SJCRH30 (cell line): ENCODE measurements around the gene TSPAN3. TPM values are rescaled to one million over a fixed set of nuclear protein-coding genes. Genes with fewer than 3 reads are reported as not detected.

Source experiments
- DNase-seq, 2 experiments: peaks; one replicate each; pipeline ENCODE4 v3.0.0-alpha.2; 2015 to 2020
- H3K27ac ChIP-seq: fragments of 250-450 bp; sonication (Bioruptor Pico); 2 replicates; pipeline ENCODE4 v1.5.1; 2020; ENCODE audit warnings: mild to moderate bottlenecking, moderate library complexity
- H3K27me3 ChIP-seq: fragments of 250-450 bp; sonication (Bioruptor Pico); 2 replicates; pipeline ENCODE4 v1.5.1; 2020; ENCODE audit warnings: mild to moderate bottlenecking, moderate library complexity
- H3K36me3 ChIP-seq: fragments of 250-450 bp; sonication (Bioruptor Pico); 2 replicates; pipeline ENCODE4 v1.5.1; 2020; ENCODE audit warnings: mild to moderate bottlenecking, moderate library complexity
- H3K4me1 ChIP-seq: fragments of 250-450 bp; sonication (Bioruptor Pico); 2 replicates; pipeline ENCODE4 v1.5.1; 2020; ENCODE audit warnings: mild to moderate bottlenecking, moderate library complexity
- H3K4me3 ChIP-seq: fragments of 250-450 bp; sonication (Bioruptor Pico); 2 replicates; pipeline ENCODE4 v1.5.1; 2020; ENCODE audit warnings: mild to moderate bottlenecking, moderate library complexity
- H3K9me3 ChIP-seq: fragments of 250-450 bp; sonication (Bioruptor Pico); replicated peaks from 2 replicates; pipeline ENCODE4 v1.5.1; 2020; ENCODE audit warnings: mild to moderate bottlenecking, moderate library complexity
- total RNA-seq: library from RNA; depleted of rRNA; stranded (reverse); fragments of >200 nt; shearing (Covaris generic); gene quantifications from 2 replicates; pipeline ENCODE4 v1.2.3, GENCODE V29; 2014

TSPAN3 gene
- total RNA-seq, 1 experiment from 2014 or later, result 473 TPM

DNA sequence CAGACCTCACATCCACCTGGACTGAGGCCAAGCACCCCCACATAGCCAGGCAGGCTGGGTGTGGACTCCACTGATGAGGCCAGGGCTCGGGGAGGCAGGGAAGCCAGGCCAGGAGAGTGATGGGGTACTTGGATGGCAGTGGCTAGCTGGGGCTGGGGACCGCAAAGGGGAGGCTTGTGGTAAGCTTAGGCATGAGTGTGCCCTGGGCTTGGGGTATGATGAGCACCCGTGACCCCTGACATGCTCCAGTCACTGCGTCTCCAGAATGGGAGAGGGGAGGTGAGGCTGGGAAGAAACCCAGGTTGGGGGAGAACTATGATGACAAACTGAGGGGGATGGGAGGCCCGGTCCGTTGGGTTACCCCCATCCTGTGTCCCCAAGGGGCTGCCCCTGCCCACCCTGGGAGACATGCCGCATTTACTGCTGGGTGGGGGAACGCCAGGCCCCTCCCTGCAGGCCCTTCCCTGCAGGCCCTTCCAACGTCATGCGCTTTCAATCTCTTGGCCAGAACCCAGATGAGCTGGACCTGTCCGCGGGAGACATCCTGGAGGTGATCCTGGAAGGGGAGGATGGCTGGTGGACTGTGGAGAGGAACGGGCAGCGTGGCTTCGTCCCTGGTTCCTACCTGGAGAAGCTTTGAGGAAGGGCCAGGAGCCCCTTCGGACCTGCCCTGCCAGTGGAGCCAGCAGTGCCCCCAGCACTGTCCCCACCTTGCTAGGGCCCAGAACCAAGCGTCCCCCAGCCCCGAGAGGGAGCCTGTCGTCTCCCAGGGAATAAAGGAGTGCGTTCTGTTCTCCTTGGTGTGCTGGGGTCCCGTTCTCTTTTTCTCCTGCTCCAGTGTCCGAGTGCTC, 34.1 kb downstream of the TSPAN3 start:
- no peaks in the 10 kb centered on the region for H3K9me3 ChIP-seq
- H3K27me3 ChIP-seq, result no peaks in the 10 kb centered on the region
- no peak overlapping the region for H3K4me3 ChIP-seq
- peaks cover 11% of the 10 kb centered on the region for H3K4me1 ChIP-seq
- peaks cover 23% of the 10 kb centered on the region for H3K36me3 ChIP-seq
- no peak for DNase-seq
- no peak overlapping the region for H3K27ac ChIP-seq

DNA sequence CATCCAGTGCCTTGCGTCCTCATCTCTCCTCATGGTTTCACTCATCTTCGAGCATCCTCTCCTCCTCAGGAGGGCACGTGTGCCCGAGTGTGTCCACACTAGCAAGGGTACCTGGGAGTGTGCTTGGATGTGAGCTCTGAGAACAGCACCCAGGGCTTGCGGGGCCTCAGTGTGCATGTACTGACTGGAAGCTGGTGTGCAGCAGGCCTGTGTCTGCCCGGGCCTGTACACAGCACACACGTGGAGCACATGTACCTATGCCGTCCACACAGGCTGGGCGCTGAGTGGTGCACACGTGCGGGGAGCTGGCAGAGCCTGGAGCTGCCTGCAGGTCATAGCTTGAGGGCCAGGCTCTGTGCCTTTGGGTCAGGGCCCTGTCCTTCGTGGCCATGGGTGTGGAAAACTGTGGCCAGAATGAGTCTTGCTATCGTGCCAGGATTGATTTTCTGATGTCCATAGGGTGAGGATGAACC, 34.9 kb downstream of the TSPAN3 start:
- Histone ChIP-seq H3K9me3 (no peaks in the 10 kb centered on the region), H3K36me3 (peaks cover 19% of the 10 kb centered on the region), H3K4me3 (no peak overlapping the region), H3K27me3 (no peaks in the 10 kb centered on the region), H3K4me1 (peaks cover 16% of the 10 kb centered on the region), H3K27ac (no peak overlapping the region)
- no peak for DNase-seq

DNA sequence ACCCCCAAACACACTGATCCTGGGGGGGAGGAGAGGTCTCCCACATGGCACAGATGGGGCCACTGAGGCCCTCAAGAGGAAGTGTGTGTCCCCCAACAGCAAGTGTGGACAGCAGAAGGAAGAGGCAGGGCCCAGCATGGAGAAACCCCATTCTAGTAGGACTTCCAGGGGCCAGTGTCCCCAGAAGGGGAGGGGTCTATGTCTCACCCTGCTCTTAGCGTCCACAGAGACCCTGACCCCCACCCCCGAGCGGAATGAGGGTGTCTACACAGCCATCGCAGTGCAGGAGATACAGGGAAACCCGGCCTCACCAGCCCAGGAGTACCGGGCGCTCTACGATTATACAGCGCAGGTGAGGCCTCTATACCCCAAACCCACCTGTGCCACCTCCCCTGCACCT, 35.3 kb downstream of the TSPAN3 start:
- Histone ChIP-seq H3K4me3 (no peak overlapping the region), H3K27me3 (no peaks in the 10 kb centered on the region), H3K4me1 (peaks cover 20% of the 10 kb centered on the region), H3K27ac (no peak overlapping the region), H3K9me3 (no peaks in the 10 kb centered on the region), H3K36me3 (peaks cover 14% of the 10 kb centered on the region)
- no peak for DNase-seq

DNA sequence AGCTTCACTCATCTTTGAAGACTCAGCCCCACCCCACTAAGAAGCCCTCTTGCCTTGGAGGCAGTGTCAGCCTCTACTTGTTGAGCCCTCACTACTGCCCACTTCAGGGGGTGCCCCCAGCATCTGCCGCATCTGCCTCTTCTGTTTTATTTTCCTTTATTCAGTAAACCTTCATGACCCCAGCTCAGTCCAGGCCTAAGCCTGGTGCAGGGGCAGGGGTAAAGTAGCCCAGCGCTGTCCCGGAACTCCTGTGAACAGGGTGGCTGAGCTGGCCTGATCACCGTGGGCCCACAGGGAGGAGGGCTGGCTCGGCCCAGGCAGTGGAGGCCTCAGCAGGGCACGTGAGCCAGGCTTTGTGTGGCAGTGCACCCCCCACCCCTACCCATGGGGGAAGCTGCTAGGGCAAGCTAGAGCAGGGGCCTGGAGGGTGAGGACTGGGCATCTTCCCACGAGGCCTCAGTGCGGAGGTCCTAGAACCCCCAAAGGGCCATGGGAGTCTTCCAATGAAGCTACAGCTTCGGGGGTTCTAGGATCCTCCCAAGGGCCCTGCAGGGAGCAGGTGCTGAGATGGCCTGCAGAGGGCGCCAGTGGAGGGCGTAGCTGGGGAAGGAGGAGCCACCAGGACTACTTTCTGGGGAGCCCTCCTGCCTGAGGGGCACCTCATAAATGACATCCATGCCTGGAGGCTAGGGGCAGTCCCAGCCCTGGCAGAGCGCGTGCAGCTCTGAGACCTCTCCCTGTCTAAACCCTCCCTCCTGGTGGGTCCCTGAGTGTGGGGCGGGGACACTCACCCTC, 36.0 kb downstream of the TSPAN3 start:
- H3K36me3 ChIP-seq, result peaks cover 14% of the 10 kb centered on the region
- peak; percentile 68 to 75 for DNase-seq
- H3K27me3 ChIP-seq, result no peaks in the 10 kb centered on the region
- no peak overlapping the region for H3K27ac ChIP-seq
- H3K9me3 ChIP-seq, result no peaks in the 10 kb centered on the region
- peaks cover 23% of the 10 kb centered on the region for H3K4me1 ChIP-seq
- no peak overlapping the region for H3K4me3 ChIP-seq

DNA sequence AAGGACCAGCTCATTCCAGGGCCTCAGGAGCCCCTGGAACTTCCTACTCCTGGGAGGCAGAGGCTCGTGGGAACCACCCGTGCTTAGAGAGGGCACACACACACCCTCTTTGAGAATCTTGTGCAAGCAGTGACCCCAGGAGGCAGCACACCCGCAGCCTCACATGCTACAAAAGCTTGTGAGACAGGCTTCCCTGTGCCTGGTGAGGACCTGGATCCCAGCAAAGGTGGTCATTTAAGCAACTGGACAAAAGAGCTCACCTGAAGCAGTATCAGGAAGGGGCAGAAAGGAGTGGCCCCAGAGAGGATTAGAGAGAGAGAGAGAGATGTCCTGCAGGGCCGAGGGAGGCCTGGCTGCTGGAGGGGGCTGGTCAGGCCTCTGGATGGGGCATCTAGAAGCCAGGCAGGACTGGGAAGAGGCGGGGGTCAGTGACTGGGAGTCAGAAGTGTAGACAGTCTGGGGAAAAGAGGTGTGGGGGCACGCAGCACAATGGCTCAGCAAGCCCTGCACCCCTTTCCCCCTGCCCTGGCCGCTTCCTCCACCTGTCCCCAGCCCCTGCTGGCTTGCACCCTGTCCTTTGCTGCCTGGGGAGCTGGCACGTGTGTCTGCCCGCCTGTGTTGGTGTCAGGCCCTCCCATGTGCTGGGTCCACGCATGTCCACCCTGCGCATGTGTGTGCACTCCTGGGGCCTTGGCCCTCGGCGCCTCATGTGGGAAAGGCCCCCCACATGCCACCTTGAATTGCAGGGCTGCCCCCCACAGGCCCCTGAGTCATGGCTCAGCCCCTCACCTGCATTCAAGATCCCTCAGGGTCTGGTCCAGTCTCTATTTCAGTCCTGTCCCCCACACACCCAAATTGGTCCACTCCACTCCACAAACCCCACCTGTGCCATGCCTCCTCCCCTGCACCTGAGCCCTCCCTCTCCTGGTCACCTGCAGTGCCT, 36.9 kb downstream of the TSPAN3 start:
- H3K27ac ChIP-seq, result no peak overlapping the region
- DNase-seq, result no peak
- H3K9me3 ChIP-seq, result no peaks in the 10 kb centered on the region
- no peaks in the 10 kb centered on the region for H3K27me3 ChIP-seq
- H3K4me1 ChIP-seq, result peaks cover 21% of the 10 kb centered on the region
- H3K4me3 ChIP-seq, result no peak overlapping the region
- peaks cover 12% of the 10 kb centered on the region for H3K36me3 ChIP-seq

DNA sequence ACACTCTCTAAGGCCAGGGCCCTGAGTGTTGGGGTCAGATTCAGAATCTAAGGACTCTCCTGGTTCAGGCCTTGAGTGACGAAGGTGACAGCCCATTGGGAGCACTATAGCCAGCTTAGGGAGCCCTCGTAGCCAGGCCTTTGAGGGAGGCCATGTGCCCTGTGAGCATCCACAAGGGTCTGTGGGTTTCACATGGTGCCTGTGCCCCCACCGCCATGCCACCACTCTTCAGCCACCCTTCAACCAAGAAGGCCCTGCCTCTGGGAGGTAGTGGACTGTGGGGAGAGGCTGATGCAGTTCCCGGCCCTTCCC, 37.5 kb downstream of the TSPAN3 start:
- Histone ChIP-seq H3K27me3 (no peaks in the 10 kb centered on the region), H3K27ac (no peak overlapping the region), H3K36me3 (peaks cover 8% of the 10 kb centered on the region), H3K4me3 (no peak overlapping the region), H3K4me1 (peaks cover 20% of the 10 kb centered on the region), H3K9me3 (no peaks in the 10 kb centered on the region)
- no peak for DNase-seq

DNA sequence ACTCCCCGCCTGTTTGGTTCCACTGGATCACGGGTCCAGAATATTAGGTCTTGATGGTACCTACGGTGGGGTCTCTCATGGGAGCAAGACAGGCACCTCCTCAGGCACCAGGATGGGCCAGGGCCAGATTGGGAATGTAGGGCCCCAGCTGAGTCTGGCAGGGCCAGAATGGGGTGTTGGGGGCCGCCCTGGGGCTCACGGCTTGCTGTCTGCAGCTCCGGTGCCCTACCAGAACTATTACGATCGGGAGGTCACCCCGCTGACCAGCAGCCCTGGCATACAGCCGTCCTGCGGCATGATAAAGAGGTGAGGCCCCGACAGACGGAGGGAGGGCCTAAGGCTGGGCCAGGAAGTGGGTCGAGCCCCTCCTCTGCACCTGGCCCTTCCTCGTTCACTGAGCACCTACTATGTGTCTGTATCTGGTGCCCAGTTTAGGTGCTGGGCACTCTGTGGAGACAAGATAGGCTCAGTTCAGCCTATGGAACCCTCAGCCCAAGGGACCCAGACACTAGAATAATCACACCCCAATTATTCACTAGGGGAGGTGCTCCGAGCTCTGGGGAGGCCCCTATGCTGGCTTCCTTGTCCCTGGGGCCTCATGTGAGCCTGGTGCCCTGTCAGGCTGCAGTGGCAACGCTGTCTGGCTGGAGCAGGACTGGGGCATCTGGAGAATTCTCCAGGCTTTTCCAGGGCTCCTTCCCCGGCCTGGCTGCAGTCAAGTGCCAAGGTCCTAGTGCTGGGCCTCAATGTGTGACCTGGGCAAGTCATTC, 38.1 kb downstream of the TSPAN3 start:
- H3K27me3 ChIP-seq, result no peaks in the 10 kb centered on the region
- DNase-seq, result no peak
- peaks cover 8% of the 10 kb centered on the region for H3K36me3 ChIP-seq
- no peak overlapping the region for H3K27ac ChIP-seq
- peaks cover 20% of the 10 kb centered on the region for H3K4me1 ChIP-seq
- no peak overlapping the region for H3K4me3 ChIP-seq
- no peaks in the 10 kb centered on the region for H3K9me3 ChIP-seq

DNA sequence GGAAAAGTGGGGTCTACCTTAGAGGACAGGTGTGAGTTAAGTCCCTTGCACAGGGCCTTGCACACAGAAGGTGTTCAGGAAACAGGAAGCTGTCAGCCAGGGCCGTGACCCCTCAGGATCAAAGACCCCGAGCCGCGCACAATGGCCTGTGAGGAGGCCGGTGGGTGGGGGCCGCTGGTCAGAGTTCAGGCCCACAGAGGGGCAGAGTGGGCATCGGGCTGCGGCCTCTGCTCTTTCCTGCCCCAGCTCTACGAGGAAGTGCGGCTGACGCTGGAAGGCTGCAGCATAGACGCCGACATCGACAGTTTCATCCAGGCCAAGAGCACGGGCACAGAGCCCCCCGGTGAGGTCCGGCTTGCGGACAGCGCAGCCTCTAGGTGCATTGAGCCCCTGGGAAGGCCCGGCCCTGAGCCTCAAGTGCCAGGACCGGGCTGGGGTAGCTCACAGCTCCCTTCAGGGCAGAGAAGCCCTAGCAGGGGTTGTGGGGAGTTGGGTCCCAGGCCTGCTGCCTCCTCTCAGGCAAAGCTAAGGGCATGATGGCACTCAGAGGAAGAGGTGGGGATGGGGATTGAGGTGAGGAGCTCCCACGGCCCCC, 38.8 kb downstream of the TSPAN3 start:
- Histone ChIP-seq H3K36me3 (peaks cover 4% of the 10 kb centered on the region), H3K9me3 (no peaks in the 10 kb centered on the region), H3K4me1 (peaks cover 20% of the 10 kb centered on the region), H3K4me3 (no peak overlapping the region), H3K27me3 (no peaks in the 10 kb centered on the region), H3K27ac (no peak overlapping the region)
- no peak for DNase-seq

DNA sequence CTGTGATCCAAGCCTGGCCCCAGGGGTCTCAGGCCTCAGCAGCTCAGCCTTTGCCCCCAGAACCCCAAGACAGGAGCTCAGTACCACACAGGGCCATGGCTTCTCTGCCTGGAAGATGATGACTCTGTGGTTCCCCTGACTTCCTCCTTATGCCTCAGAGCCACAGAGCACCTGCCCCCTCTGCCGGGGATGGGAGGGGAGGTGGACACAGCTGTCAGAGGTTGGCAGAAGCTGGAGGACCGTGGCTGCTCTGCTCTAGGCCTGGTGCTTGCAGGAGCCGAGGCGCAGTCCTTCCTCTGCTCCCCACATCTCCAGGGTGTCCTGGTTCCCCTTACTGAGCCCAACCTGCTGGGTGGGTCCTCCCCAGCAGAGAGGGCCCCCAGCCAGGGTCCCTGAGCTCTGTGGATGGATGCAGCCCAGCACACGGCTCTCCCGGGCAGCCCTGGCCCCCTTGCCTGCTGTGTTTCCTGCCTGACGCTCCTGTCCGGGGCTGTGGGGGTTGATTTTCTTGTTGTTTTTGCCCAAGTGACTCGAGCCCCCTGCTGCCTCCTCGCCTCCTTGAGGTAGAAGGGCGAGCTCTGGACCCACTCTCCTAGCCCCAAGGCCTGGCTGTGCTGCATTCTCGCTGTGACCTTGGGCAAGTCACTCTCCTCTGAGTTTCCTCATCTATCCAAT, 39.4 kb downstream of the TSPAN3 start:
- Histone ChIP-seq H3K36me3 (no peaks in the 10 kb centered on the region; the same call in none of the 2 replicates), H3K4me3 (peak overlapping the region; percentile 52), H3K4me1 (peaks cover 20% of the 10 kb centered on the region), H3K9me3 (no peaks in the 10 kb centered on the region), H3K27me3 (no peaks in the 10 kb centered on the region), H3K27ac (no peak overlapping the region; the same call in 1 of the 2 replicates)
- DNase-seq, result peak; percentile 89 to 93

DNA sequence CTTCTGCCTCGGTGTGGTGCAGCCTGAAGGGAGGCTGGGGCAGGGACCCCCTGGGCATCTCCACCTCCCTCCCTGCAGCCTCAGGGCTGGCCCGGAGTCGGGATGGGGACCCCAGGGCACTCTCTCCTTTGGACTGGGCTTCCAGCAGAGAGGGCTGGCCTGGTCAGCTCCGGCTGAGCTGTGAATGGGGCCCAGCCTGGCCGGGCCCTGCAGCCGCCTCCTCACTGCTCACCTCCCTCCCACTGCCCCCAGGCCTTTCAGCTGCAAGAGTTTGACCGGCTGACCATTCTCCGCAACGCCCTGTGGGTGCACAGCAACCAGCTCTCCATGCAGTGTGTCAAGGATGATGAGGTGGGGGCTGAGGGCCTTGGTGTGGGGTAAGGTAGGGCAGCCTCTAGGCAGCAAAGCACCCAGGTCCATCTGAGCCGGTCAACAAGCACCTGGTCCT, 40.0 kb downstream of the TSPAN3 start:
- H3K27ac ChIP-seq, result peak overlapping the region; percentile 17; the same call in 1 of the 2 replicates
- peak overlapping the region; percentile 52 for H3K4me3 ChIP-seq
- no peaks in the 10 kb centered on the region for H3K9me3 ChIP-seq
- no peak for DNase-seq
- H3K36me3 ChIP-seq, result no peaks in the 10 kb centered on the region; the same call in none of the 2 replicates
- no peaks in the 10 kb centered on the region for H3K27me3 ChIP-seq
- H3K4me1 ChIP-seq, result peaks cover 20% of the 10 kb centered on the region

DNA sequence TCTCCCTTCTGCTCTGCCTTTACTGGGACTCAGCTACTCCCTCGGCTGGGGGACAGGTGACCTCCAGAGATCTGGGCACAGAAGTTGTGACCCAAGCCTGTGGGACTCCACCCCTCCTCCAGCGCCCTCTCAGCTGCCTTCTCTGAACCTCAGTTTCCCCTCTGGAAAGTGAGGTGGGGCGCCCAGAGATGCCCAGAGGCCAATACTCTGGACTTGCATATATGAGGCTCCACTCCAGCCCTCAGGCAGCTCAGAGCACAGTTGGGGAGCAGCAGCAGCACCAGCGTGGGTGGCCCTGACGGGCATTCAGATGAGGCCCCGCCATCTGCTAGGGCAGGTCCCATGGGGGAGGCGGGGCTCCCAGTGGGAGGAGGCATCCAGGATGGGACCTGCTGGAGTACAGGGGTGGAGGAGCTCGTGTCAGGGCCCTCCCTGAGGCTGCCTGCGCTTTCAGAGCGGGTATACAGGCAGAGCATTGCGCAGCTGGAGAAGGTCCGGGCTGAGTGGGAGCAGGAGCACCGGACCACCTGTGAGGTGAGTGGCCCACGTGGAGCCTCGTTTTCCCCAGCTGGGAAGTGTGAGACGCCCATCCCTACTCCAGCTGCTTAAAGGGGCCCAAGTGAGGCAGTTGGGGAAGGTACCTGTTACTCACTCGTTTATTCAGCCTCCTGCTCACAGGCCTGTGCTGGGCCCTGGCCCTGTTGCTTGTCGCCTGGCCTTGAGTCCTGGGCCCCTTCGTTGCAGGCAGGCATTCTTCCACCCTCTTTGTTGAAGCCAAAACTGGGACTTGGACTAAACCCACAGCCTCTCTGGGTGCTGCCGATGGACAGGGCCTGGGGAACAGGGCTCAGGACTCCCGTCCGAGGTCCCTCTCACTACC, 40.6 kb downstream of the TSPAN3 start:
- H3K4me1 ChIP-seq, result peaks cover 20% of the 10 kb centered on the region
- peak overlapping the region; percentile 17; the same call in 1 of the 2 replicates for H3K27ac ChIP-seq
- H3K36me3 ChIP-seq, result no peaks in the 10 kb centered on the region
- H3K4me3 ChIP-seq, result peak overlapping the region; percentile 52
- DNase-seq, result peak; percentile 95 to 96
- H3K27me3 ChIP-seq, result no peaks in the 10 kb centered on the region
- H3K9me3 ChIP-seq, result no peaks in the 10 kb centered on the region
